Activated CD8-positive, alpha-beta T cell treated with anti-CD3 and anti-CD28 coated beads, Interleukin-2, amount 10 ng/mL, durations not matched to agents 7 days and 5 days (primary cell): ENCODE results near the gene EYS. TPM values are rescaled to one million over a fixed set of nuclear protein-coding genes. Genes with fewer than 3 reads are reported as not detected.
"Not testable (repeated sequence)": the region's sequence is repeated elsewhere in the genome, so short reads cannot be mapped to it uniquely, and the experiment has no call there.

Experiments used
- ATAC-seq: fragments of 150-1000 bp; cut with Tn5 transposase; one replicate; pipeline ENCODE4 v1.10.0; 2021; ENCODE audit warnings: moderate library complexity
- CTCF ChIA-PET: fragments of 350-600 bp; sonication (Branson Sonifier 250); formaldehyde crosslinking; loops from one replicate; lab custom pipeline; 2021; ENCODE audit warnings: antibody characterized with exemption; lab: Charles Lee
- POLR2A ChIA-PET: fragments of 350-600 bp; sonication (Branson Sonifier 250); formaldehyde crosslinking; loops from one replicate; lab custom pipeline; 2021; ENCODE audit warnings: antibody characterized with exemption; lab: Charles Lee
- DNase-seq: peaks from one replicate; pipeline ENCODE4 v3.0.0-alpha.2; 2020
- H3K27ac Mint-ChIP-seq: one replicate; pipeline ENCODE4 v1.8.0; 2021; ENCODE audit warnings: mild to moderate bottlenecking, mixed read lengths
- H3K27me3 Mint-ChIP-seq: one replicate; pipeline ENCODE4 v1.8.0; 2021; ENCODE audit warnings: low read depth, mixed read lengths
- H3K36me3 Mint-ChIP-seq: one replicate; pipeline ENCODE4 v1.8.0; 2021; ENCODE audit warnings: low read depth, mixed read lengths
- H3K4me1 Mint-ChIP-seq: one replicate; pipeline ENCODE4 v1.8.0; 2021; ENCODE audit warnings: low read depth, mixed read lengths
- H3K4me3 Mint-ChIP-seq: one replicate; pipeline ENCODE4 v1.8.0; 2021; ENCODE audit warnings: mild to moderate bottlenecking, mixed read lengths
- H3K9me3 Mint-ChIP-seq: one replicate; pipeline ENCODE4 v1.8.0; 2022; ENCODE audit warnings: mixed read lengths; ENCODE audit not compliant: insufficient read depth
- total RNA-seq, 2 experiments: library from RNA; stranded (reverse); gene quantifications; one replicate each; pipeline ENCODE4 v1.2.3, GENCODE V29; 2021

Gene EYS
- total RNA-seq, 2 experiments from 2014 or later: not detected

GRCh38 chr6:65448866-65449265 lies 258.2 kb downstream of the EYS start:
- no peaks in the 10 kb centered on the region for H3K4me1 Mint-ChIP-seq
- no peaks in the 10 kb centered on the region for H3K27me3 Mint-ChIP-seq
- H3K9me3 Mint-ChIP-seq: peaks cover 14% of the 10 kb centered on the region
- POLR2A ChIA-PET: no interaction called here
- ATAC-seq: no peak
- no peak overlapping the region for H3K27ac Mint-ChIP-seq
- no peaks in the 10 kb centered on the region for H3K36me3 Mint-ChIP-seq
- CTCF ChIA-PET: no interaction called here
- DNase-seq: no peak
- no peak overlapping the region for H3K4me3 Mint-ChIP-seq

- Mint-ChIP-seq H3K9me3 (peaks cover 15% of the 10 kb centered on the region), H3K27me3 (no peaks in the 10 kb centered on the region), H3K4me3 (no peak overlapping the region), H3K4me1 (no peaks in the 10 kb centered on the region), H3K36me3 (no peaks in the 10 kb centered on the region), H3K27ac (no peak overlapping the region)
- ATAC-seq (no peak), DNase-seq (no peak)
- ChIA-PET POLR2A (no interaction called here), CTCF (no interaction called here)
Measured at GRCh38 chr6:65436281-65436680, 270.7 kb downstream of the EYS start.

- Mint-ChIP-seq H3K27ac (no peak overlapping the region), H3K4me1 (no peaks in the 10 kb centered on the region), H3K36me3 (no peaks in the 10 kb centered on the region), H3K4me3 (no peak overlapping the region), H3K9me3 (peaks cover 15% of the 10 kb centered on the region), H3K27me3 (no peaks in the 10 kb centered on the region)
- ChIA-PET CTCF (no interaction called here), POLR2A (no interaction called here)
- ATAC-seq (no peak), DNase-seq (no peak)
Measured at GRCh38 chr6:65416621-65417020, 290.4 kb downstream of the EYS start.

- H3K4me3 Mint-ChIP-seq: no peak overlapping the region
- no peak for DNase-seq
- H3K27ac Mint-ChIP-seq: no peak overlapping the region
- peaks cover 31% of the 10 kb centered on the region for H3K9me3 Mint-ChIP-seq
- POLR2A ChIA-PET: no interaction called here
- no peaks in the 10 kb centered on the region for H3K27me3 Mint-ChIP-seq
- no peaks in the 10 kb centered on the region for H3K36me3 Mint-ChIP-seq
- CTCF ChIA-PET: no interaction called here
- no peak for ATAC-seq
- H3K4me1 Mint-ChIP-seq: no peaks in the 10 kb centered on the region
Measured at GRCh38 chr6:65410309-65410708, 296.7 kb downstream of the EYS start.

GRCh38 chr6:65402564-65402963 lies 304.5 kb downstream of the EYS start:
- POLR2A ChIA-PET: no interaction called here
- CTCF ChIA-PET: no interaction called here
- no peak for ATAC-seq
- Mint-ChIP-seq H3K27me3 (no peaks in the 10 kb centered on the region), H3K27ac (no peak overlapping the region), H3K4me1 (no peaks in the 10 kb centered on the region), H3K36me3 (no peaks in the 10 kb centered on the region), H3K4me3 (no peak overlapping the region), H3K9me3 (peaks cover 25% of the 10 kb centered on the region)
- DNase-seq: no peak

- Mint-ChIP-seq H3K27ac (no peak overlapping the region), H3K9me3 (peaks cover 25% of the 10 kb centered on the region), H3K4me3 (no peak overlapping the region), H3K27me3 (no peaks in the 10 kb centered on the region), H3K4me1 (no peaks in the 10 kb centered on the region), H3K36me3 (no peaks in the 10 kb centered on the region)
- CTCF ChIA-PET: no interaction called here
- POLR2A ChIA-PET: no interaction called here
- DNase-seq (no peak), ATAC-seq (no peak)
Measured at GRCh38 chr6:65399355-65400084, 307.5 kb downstream of the EYS start.

GRCh38 chr6:65398851-65399250 lies 308.2 kb downstream of the EYS start:
- DNase-seq (no peak), ATAC-seq (no peak)
- Mint-ChIP-seq H3K4me1 (no peaks in the 10 kb centered on the region), H3K27ac (no peak overlapping the region), H3K27me3 (no peaks in the 10 kb centered on the region), H3K9me3 (peaks cover 25% of the 10 kb centered on the region), H3K36me3 (no peaks in the 10 kb centered on the region), H3K4me3 (no peak overlapping the region)
- ChIA-PET CTCF (no interaction called here), POLR2A (no interaction called here)

- Mint-ChIP-seq H3K27ac (no peak overlapping the region), H3K36me3 (no peaks in the 10 kb centered on the region), H3K4me1 (no peaks in the 10 kb centered on the region), H3K4me3 (no peak overlapping the region), H3K27me3 (no peaks in the 10 kb centered on the region), H3K9me3 (peaks cover 21% of the 10 kb centered on the region)
- ChIA-PET CTCF (no interaction called here), POLR2A (no interaction called here)
- DNase-seq: no peak
- no peak for ATAC-seq
Measured at GRCh38 chr6:65350530-65350929, 356.5 kb downstream of the EYS start.

- POLR2A ChIA-PET, H3K4me1 Mint-ChIP-seq, H3K36me3 Mint-ChIP-seq, H3K27me3 Mint-ChIP-seq, ATAC-seq, H3K9me3 Mint-ChIP-seq, DNase-seq, H3K4me3 Mint-ChIP-seq, CTCF ChIA-PET, H3K27ac Mint-ChIP-seq: not testable (repeated sequence)
Measured at GRCh38 chr6:65302655-65303054, 404.4 kb downstream of the EYS start.

- ChIA-PET CTCF (no interaction called here), POLR2A (no interaction called here)
- no peak for ATAC-seq
- DNase-seq: no peak
- H3K27me3 Mint-ChIP-seq: no peaks in the 10 kb centered on the region
- no peak overlapping the region for H3K27ac Mint-ChIP-seq
- no peak overlapping the region for H3K4me3 Mint-ChIP-seq
- H3K9me3 Mint-ChIP-seq: peaks cover 7% of the 10 kb centered on the region
- no peaks in the 10 kb centered on the region for H3K36me3 Mint-ChIP-seq
- H3K4me1 Mint-ChIP-seq: no peaks in the 10 kb centered on the region
Measured at GRCh38 chr6:65299236-65299635, 407.8 kb downstream of the EYS start.

GRCh38 chr6:65295812-65296211 lies 411.2 kb downstream of the EYS start:
- CTCF ChIA-PET: no interaction called here
- Mint-ChIP-seq H3K27me3 (no peaks in the 10 kb centered on the region), H3K27ac (no peak overlapping the region), H3K4me1 (no peaks in the 10 kb centered on the region), H3K36me3 (no peaks in the 10 kb centered on the region), H3K9me3 (peaks cover 7% of the 10 kb centered on the region), H3K4me3 (no peak overlapping the region)
- ATAC-seq (no peak), DNase-seq (no peak)
- POLR2A ChIA-PET: no interaction called here

GRCh38 chr6:65289491-65289890 lies 417.5 kb downstream of the EYS start:
- Mint-ChIP-seq H3K27ac (no peak overlapping the region), H3K4me1 (no peaks in the 10 kb centered on the region), H3K9me3 (peaks cover 7% of the 10 kb centered on the region), H3K36me3 (no peaks in the 10 kb centered on the region), H3K4me3 (no peak overlapping the region), H3K27me3 (no peaks in the 10 kb centered on the region)
- ChIA-PET POLR2A (no interaction called here), CTCF (no interaction called here)
- ATAC-seq: no peak
- DNase-seq: no peak

- no peak overlapping the region for H3K27ac Mint-ChIP-seq
- H3K9me3 Mint-ChIP-seq: peaks cover 7% of the 10 kb centered on the region
- DNase-seq (no peak), ATAC-seq (no peak)
- H3K4me3 Mint-ChIP-seq: no peak overlapping the region
- H3K27me3 Mint-ChIP-seq: no peaks in the 10 kb centered on the region
- CTCF ChIA-PET: no interaction called here
- H3K4me1 Mint-ChIP-seq: no peaks in the 10 kb centered on the region
- POLR2A ChIA-PET: no interaction called here
- no peaks in the 10 kb centered on the region for H3K36me3 Mint-ChIP-seq
Measured at GRCh38 chr6:65285275-65285674, 421.8 kb downstream of the EYS start.
